Endodermal cell (in vitro differentiated cells): ENCODE data around the gene ABHD5. TPM values are rescaled to one million over a fixed set of nuclear protein-coding genes. Genes with fewer than 3 reads are reported as not detected.

ENCODE experiments used
- DNase-seq: peaks from one replicate; pipeline ENCODE4 v3.0.0-alpha.2; 2017
- H3K27ac ChIP-seq: 2 replicates; pipeline ENCODE4 v1.5.1; 2013; ENCODE audit warnings: mild to moderate bottlenecking, low read depth, low read length, moderate library complexity
- H3K27me3 ChIP-seq: 2 replicates; pipeline ENCODE4 v1.6.1; 2013; ENCODE audit warnings: mild to moderate bottlenecking, low read length, moderate library complexity; ENCODE audit not compliant: insufficient read depth, control insufficient read depth, poor library complexity, severe bottlenecking
- H3K36me3 ChIP-seq: 2 replicates; pipeline ENCODE4 v1.7.0; 2013; ENCODE audit warnings: mild to moderate bottlenecking, low read length, moderate library complexity; ENCODE audit not compliant: control insufficient read depth, insufficient read depth
- H3K4me1 ChIP-seq: one replicate; pipeline ENCODE4 v1.7.0; 2013; ENCODE audit warnings: low read length; ENCODE audit not compliant: control insufficient read depth, insufficient read depth
- H3K4me3 ChIP-seq: 2 replicates; pipeline ENCODE4 v1.5.1; 2013; ENCODE audit warnings: mild to moderate bottlenecking, low read length, moderate library complexity
- H3K9ac ChIP-seq: 2 replicates; pipeline ENCODE4 v1.6.1; 2013; ENCODE audit warnings: mild to moderate bottlenecking, low read length, moderate library complexity; ENCODE audit not compliant: poor library complexity, severe bottlenecking; ENCODE audit errors: extremely low read depth
- H3K9me3 ChIP-seq: 2 replicates; pipeline ENCODE4 v1.6.1; 2013; ENCODE audit warnings: mild to moderate bottlenecking, low read length, moderate library complexity; ENCODE audit not compliant: control insufficient read depth
- H3K27ac Mint-ChIP-seq: 2 replicates; pipeline ENCODE4 v1.8.0; 2020; ENCODE audit warnings: mixed read lengths
- H3K27me3 Mint-ChIP-seq: 2 replicates; pipeline ENCODE4 v1.8.0; 2021; ENCODE audit warnings: mild to moderate bottlenecking, mixed read lengths; ENCODE audit not compliant: insufficient read depth
- H3K36me3 Mint-ChIP-seq: 2 replicates; pipeline ENCODE4 v1.8.0; 2020; ENCODE audit warnings: low read depth, mixed read lengths
- H3K4me1 Mint-ChIP-seq: 2 replicates; pipeline ENCODE4 v1.8.0; 2020; ENCODE audit warnings: mixed read lengths
- H3K4me3 Mint-ChIP-seq: 2 replicates; pipeline ENCODE4 v1.8.0; 2020; ENCODE audit warnings: mild to moderate bottlenecking, moderate library complexity, mixed read lengths
- H3K9me3 Mint-ChIP-seq: 2 replicates; pipeline ENCODE4 v1.8.0; 2020; ENCODE audit warnings: mild to moderate bottlenecking, mixed read lengths
- CTCF ChIP-seq: fragments of 200-600 bp; sonication (generic); conservative IDR thresholded peaks from 2 replicates; pipeline ENCODE4 v1.5.0; 2021; ENCODE audit warnings: antibody characterized with exemption, mild to moderate bottlenecking
- WGBS, 2 experiments: methylation state at CpG; one replicate each; pipeline versions ENCODE4 v1.1.5 to v1.1.7; 2013; ENCODE audit warnings: missing lambda C conversion rate in 2 of 2, mixed read lengths in 1 of 2; ENCODE audit not compliant: insufficient coverage in 1 of 2, insufficient read length in 1 of 2; 5-methylcytosine and 5-hydroxymethylcytosine counted together
- total RNA-seq, 2 donors: library from RNA; stranded (reverse); fragmentation: NEBNext Ultra II Directional in 1 of 2; extraction: Animal tissue kit (Norgen Biotek cat#: 25700) in 1 of 2; gene quantifications; 2 replicates in 1 of 2; 3 replicates in 1 of 2; pipeline ENCODE4 v1.2.1, GENCODE V29; 2021

The ABHD5 gene
- total RNA-seq, 2 donors from 2014 or later: 20.5 to 24.1 TPM

GRCh38 chr3:43695443-43695842 lies 4.7 kb downstream of the ABHD5 start:
- Mint-ChIP-seq H3K27me3 (no peaks in the 10 kb centered on the region), H3K4me1 (peaks cover 39% of the 10 kb centered on the region), H3K9me3 (no peaks in the 10 kb centered on the region), H3K27ac (no peak overlapping the region), H3K4me3 (no peak overlapping the region), H3K36me3 (no peaks in the 10 kb centered on the region)
- no peak for DNase-seq
- Histone ChIP-seq H3K4me1 (peaks cover 15% of the 10 kb centered on the region), H3K4me3 (no peak overlapping the region), H3K27me3 (no peaks in the 10 kb centered on the region), H3K9me3 (no peaks in the 10 kb centered on the region), H3K9ac (no peak overlapping the region), H3K27ac (no peak overlapping the region), H3K36me3 (no peaks in the 10 kb centered on the region)
- TF ChIP-seq CTCF: no peak
- WGBS, 2 experiments: 87% methylated on average over 2 of the region's 2 CpGs; no CpG with 5 or more reads in 1 of the 2 experiments

DNA sequence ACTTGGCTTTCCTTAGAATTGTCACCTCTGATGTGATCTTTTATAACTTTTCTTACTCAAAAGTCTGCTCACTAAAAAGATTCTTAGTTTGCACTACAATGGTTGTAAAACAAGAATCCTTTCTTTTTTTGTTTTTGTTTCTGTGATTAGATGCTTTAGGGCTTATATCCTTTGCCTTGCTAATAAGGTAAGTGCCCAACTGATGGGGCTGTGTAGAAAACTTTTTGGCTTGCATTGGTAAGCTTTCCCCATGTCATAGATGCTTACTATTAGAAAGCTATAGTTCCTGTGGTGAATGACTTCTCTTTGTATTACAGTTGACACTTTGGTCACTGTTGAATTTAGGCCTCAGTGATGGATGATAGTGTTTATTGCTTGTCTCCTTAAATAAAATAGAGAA lies 5.1 kb downstream of the ABHD5 start:
- Mint-ChIP-seq H3K9me3 (no peaks in the 10 kb centered on the region), H3K4me3 (no peak overlapping the region), H3K27me3 (no peaks in the 10 kb centered on the region), H3K4me1 (peaks cover 39% of the 10 kb centered on the region), H3K36me3 (no peaks in the 10 kb centered on the region), H3K27ac (no peak overlapping the region)
- H3K27me3 ChIP-seq: no peaks in the 10 kb centered on the region
- no peaks in the 10 kb centered on the region for H3K9me3 ChIP-seq
- no peak for DNase-seq
- TF ChIP-seq CTCF: no peak
- no peak overlapping the region for H3K27ac ChIP-seq
- no peak overlapping the region for H3K9ac ChIP-seq
- peaks cover under 1% of the 10 kb centered on the region for H3K36me3 ChIP-seq
- H3K4me3 ChIP-seq: no peak overlapping the region
- H3K4me1 ChIP-seq: peaks cover 15% of the 10 kb centered on the region

- no peak for DNase-seq
- Histone ChIP-seq H3K4me3 (no peak overlapping the region), H3K4me1 (peaks cover 15% of the 10 kb centered on the region), H3K36me3 (peaks cover 6% of the 10 kb centered on the region), H3K9ac (no peak overlapping the region), H3K9me3 (no peaks in the 10 kb centered on the region), H3K27me3 (no peaks in the 10 kb centered on the region), H3K27ac (no peak overlapping the region)
- no peak overlapping the region for H3K4me3 Mint-ChIP-seq
- no peaks in the 10 kb centered on the region for H3K27me3 Mint-ChIP-seq
- no peak for TF ChIP-seq CTCF
- H3K9me3 Mint-ChIP-seq: no peaks in the 10 kb centered on the region
- peaks cover 39% of the 10 kb centered on the region for H3K4me1 Mint-ChIP-seq
- 71 to 84% methylated on average over 1 of the region's 1 CpG for WGBS, 2 experiments
- no peak overlapping the region for H3K27ac Mint-ChIP-seq
- H3K36me3 Mint-ChIP-seq: no peaks in the 10 kb centered on the region
Measured at GRCh38 chr3:43696441-43696840, 5.7 kb downstream of the ABHD5 start.
